Measurements from ENCODE around the gene CNTD1.

The CNTD1 gene

DNA sequence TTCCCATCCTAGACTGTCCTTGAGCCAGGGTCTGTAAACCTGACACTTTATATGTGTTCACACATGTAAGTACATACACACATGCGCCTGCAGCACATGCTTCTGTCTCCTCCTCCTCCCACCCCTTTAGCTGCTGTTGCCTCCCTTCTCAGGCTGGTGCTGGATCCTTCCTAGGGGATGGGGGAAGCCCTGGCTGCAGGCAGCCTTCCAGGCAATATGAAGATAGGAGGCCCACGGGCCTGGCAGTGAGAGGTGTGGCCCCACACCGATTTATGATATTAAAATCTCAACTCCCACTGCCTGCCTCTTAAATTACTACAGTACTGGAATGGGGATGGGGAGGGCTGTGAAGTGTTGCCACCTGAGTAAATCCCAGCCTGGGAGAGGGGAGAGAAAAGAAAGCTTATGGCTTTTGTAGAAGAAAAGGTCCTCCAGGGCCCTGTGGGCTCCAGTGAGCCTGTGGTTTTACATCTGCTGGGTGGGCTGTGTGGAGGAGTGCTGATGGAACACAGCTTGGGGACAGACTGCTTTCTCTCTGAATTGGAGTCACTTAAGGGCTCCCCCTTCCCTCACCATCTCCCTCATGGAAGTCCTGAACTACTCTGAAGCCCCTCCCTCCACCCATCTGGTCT is 19.2 kb upstream of the CNTD1 start:
- DNase-seq (ENCODE audit: low read depth in 2 of 2), result no peak

DNA sequence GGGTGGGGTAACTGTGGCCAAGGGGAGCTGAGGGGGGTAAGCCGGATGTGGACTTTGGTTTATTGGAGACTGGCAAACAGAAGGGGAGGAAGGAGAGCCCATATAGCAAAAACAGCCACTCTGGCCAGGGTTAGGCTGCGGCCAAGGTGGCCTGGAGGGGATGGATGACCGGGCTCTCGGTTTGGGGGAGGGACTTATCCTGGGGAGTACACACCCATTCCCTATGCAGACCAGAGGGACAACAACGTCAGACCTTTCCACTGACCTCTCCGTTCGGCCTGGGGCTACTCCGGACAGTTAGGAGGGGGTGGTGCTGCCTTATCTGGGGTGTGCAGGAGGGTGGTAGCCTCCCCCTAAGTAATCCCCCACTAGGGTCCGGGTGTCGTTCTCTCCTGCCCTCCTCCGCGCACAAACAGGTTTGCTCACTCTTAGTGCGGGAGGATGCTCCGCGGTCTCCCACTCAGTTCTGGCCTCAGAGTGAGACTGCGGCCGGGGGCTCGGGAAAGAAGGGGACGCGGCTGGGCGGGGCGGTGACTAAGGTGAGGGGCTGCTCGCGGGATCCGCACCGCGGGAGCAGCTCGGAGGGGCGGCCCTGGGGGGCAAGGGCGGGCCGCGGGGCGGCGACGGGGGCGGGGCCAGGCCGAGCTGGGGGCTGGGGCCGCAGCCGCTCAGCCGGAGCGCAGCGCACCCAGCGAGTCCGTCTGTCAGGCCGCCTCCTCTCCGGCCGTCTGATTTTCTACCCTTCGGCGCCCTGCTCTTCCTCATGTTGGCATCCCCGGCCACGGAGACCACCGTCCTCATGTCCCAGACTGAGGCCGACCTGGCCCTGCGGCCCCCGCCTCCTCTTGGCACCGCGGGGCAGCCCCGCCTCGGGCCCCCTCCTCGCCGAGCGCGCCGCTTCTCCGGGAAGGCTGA is 18.5 kb upstream of the CNTD1 start, which contains the start of gene WNK4:
Gene WNK4 (plus strand): TSS at position 675 of the 915 bp plus-strand sequence. CDS start 89 bp downstream, at position 764.
- DNase-seq (ENCODE audit: low read depth in 2 of 2), result no peak

- no peak for DNase-seq (ENCODE audit: low read depth in 2 of 2)
These were observed 17.6 kb upstream of the CNTD1 start for GRCh38 chr17:42780851-42781638.

GRCh38 chr17:42781639-42782165 is 17.0 kb upstream of the CNTD1 start:
- DNase-seq (ENCODE audit: low read depth in 2 of 2), result no peak

- DNase-seq (ENCODE audit: low read depth in 2 of 2), result no peak
These were observed 16.2 kb upstream of the CNTD1 start for GRCh38 chr17:42782166-42783061.

DNA sequence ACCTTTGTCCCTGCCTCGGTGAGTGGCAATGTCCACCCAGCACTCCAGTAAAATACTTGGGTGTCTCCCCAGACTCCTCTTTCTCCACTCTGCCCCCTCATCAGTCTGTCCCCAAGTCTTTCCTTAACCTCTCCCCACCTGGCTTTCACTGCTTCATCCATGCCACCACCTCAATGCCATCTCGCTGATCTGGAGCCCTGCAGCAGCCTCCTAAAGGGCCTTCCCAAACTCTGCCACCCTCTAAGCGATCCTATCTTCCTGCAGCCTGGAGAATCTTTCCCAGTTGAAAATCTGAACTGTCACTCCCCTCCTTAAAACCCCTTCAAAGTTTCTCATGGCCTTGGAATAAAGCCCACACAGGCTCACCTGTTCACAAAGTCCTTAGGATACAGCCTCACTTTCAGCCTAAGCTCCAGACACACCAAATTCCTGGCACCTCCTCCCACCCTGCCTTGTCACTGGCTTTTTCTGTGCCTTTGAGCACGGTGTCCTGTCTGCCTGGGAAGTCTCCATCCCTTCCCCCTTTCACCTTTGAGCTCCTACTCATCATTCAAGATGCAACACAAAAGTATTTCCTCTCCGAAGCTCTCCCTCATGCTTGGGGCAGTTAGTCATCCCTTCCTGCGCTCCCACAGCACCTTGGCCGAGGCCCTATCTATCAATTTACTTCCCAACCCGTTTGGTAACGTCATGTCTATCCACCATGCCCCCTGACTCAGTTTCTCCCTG is 15.4 kb upstream of the CNTD1 start:
- DNase-seq (ENCODE audit: low read depth in 2 of 2), result no peak

GRCh38 chr17:42783791-42784138 is 14.9 kb upstream of the CNTD1 start:
- no peak for DNase-seq (ENCODE audit: low read depth in 2 of 2)

DNA sequence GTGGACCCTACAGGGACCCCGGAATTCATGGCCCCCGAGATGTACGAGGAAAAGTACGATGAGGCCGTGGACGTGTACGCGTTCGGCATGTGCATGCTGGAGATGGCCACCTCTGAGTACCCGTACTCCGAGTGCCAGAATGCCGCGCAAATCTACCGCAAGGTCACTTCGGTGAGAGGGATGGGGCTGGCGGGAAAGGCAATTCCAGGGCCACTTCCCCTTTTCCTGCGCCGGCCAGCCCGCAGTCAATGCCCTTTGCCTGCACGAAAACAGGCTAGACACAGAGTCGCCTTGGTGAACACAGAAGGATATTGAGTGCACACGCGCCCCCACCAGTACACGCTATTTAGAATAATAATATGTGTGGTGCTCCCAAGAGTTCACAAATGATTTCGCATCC is 14.3 kb upstream of the CNTD1 start:
- no peak for DNase-seq (ENCODE audit: low read depth in 2 of 2)

DNA sequence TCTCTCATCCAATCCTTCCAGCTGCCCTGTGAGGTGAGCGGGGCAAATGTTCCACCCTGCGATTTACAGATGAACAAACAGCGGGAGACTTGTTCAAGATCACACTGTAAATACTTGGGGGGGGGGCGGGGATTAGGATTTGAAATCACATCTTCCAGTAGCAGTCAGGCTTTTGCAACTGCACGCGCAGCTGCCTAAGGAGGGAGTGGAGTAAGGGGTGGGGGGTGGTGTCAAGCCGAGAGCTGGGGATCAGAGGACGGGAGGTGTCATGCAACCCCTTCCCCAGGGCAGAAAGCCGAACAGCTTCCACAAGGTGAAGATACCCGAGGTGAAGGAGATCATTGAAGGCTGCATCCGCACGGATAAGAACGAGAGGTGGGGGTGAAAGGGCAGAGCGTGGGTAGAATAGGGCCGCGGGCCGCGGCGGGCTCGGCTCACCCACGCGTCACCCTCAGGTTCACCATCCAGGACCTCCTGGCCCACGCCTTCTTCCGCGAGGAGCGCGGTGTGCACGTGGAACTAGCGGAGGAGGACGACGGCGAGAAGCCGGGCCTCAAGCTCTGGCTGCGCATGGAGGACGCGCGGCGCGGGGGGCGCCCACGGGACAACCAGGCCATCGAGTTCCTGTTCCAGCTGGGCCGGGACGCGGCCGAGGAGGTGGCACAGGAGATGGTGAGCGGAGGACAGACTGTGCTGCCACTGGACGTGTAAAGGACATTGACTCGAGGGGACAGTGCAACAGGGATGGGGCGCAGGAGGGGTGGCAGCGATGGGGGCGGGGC is 13.7 kb upstream of the CNTD1 start:
- no peak for DNase-seq (ENCODE audit: low read depth in 2 of 2)

DNA sequence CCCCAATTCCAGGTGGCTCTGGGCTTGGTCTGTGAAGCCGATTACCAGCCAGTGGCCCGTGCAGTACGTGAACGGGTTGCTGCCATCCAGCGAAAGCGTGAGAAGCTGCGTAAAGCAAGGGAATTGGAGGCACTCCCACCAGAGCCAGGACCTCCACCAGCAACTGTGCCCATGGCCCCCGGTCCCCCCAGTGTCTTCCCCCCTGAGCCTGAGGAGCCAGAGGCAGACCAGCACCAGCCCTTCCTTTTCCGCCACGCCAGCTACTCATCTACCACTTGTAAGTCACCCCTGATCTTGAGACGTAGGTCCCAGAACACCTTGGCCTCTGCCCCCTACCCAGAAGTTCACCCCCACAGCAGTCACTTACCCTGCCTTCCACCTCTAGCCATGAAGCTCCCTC is 11.4 kb upstream of the CNTD1 start:
- no peak for DNase-seq (ENCODE audit: low read depth in 2 of 2)

GRCh38 chr17:42791948-42792347 is 6.7 kb upstream of the CNTD1 start:
- DNase-seq (ENCODE audit: low read depth in 2 of 2), result no peak

GRCh38 chr17:42792545-42792944 is 6.1 kb upstream of the CNTD1 start:
- no peak for DNase-seq (ENCODE audit: low read depth in 2 of 2)

DNA sequence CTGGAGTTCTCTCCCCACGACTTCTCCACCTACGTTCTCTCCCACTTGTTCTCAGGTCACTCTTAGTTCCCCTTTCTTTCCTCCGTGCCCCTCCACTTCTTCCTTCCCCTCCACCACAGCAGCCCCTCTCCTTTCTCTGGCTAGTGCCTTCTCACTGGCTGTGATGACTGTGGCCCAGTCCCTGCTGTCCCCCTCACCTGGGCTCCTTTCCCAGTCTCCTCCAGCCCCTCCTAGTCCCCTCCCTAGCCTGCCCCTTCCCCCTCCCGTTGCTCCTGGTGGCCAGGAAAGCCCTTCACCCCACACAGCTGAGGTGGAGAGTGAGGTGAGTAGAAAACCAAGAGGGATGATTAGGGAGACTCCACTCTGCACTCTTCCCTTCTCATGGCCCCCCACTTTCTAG is 3.6 kb upstream of the CNTD1 start:
- no peak for DNase-seq (ENCODE audit: low read depth in 2 of 2)

DNA sequence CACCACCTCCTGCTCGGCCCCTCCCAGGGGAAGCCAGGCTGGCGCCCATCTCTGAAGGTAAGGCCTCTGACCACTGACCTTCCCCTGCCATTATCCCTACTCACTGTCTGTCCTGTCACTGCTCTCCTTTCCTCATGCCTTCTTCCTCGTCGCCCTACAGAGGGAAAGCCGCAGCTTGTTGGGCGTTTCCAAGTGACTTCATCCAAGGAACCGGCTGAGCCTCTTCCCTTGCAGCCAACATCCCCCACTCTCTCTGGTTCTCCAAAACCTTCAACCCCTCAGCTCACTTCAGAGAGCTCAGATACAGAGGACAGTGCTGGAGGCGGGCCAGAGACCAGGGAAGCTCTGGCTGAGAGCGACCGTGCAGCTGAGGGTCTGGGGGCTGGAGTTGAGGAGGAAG is 3.2 kb upstream of the CNTD1 start:
- DNase-seq (ENCODE audit: low read depth in 2 of 2), result no peak

- no peak for DNase-seq (ENCODE audit: low read depth in 2 of 2)
These were observed 2.4 kb upstream of the CNTD1 start for GRCh38 chr17:42796066-42796758.

GRCh38 chr17:42797067-42798007 is 1.3 kb upstream of the CNTD1 start:
- DNase-seq (ENCODE audit: low read depth in 2 of 2), result no peak

DNA sequence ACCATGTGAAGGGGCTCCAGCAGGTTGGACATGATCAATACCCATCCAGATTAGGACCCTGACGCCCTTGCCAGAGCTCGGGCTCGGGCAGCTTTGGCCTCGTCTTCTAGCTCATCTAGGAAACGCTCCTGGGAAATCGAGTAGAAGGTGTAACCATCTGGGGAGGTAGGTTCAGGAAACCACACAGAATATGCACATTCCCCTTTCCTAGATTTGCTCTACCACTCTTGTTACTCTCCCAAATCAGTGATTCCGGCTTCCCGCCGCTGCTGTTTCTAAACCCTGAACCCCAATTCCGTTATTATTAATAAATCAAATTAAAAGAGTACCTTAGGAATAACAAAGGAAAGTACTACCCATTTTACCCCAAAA is 664 bp upstream of the CNTD1 start:
- no peak for DNase-seq (ENCODE audit: low read depth in 2 of 2)

All from stimulated activated CD8-positive, alpha-beta memory T cell treated with anti-CD3 and anti-CD28 coated beads, Interleukin-15, amount 100 ng/mL, for 48 hours (primary cell).